ENCODE results near the gene MED15.
A peak's percentile ranks its signal among the peaks of the same experiment; 100 is the strongest.
"Not testable (repeated sequence)": the region's sequence is repeated elsewhere in the genome, so short reads cannot be mapped to it uniquely, and the experiment has no call there.

MED15 gene

GRCh38 chr22:20507253-20508066 lies at the start of gene MED15:
MED15 (plus strand) TSS chr22:20507610; CDS start chr22:20507679, 69 bp downstream.
- Mint-ChIP-seq H3K36me3 (peaks cover 3% of the 10 kb centered on the region), H3K4me3 (peak within 1 kb of the TSS; percentile 98), H3K27me3 (no peaks in the 10 kb centered on the region)

GRCh38 chr22:20458530-20459151 lies 48.8 kb upstream of the MED15 start:
- Mint-ChIP-seq H3K27ac (no peak overlapping the region), H3K4me3 (no peak overlapping the region), H3K36me3 (peaks cover 10% of the 10 kb centered on the region), H3K4me1 (ENCODE audit: low read depth) (peaks cover 44% of the 10 kb centered on the region), H3K9me3 (ENCODE audit: low read depth) (no peaks in the 10 kb centered on the region), H3K27me3 (no peaks in the 10 kb centered on the region)

More at GRCh38 chr22:20507253-20508066, at the start of gene MED15:
- H3K4me1 Mint-ChIP-seq (ENCODE audit: low read depth): peaks cover 51% of the 10 kb centered on the region
- H3K9me3 Mint-ChIP-seq (ENCODE audit: low read depth): no peaks in the 10 kb centered on the region
- peak within 1 kb of the TSS; percentile 97 for H3K27ac Mint-ChIP-seq

- H3K36me3 Mint-ChIP-seq: peaks cover 12% of the 10 kb centered on the region
- H3K27ac Mint-ChIP-seq: no peak overlapping the region
- H3K4me1 Mint-ChIP-seq (ENCODE audit: low read depth): peaks cover 49% of the 10 kb centered on the region
- no peaks in the 10 kb centered on the region for H3K27me3 Mint-ChIP-seq
- H3K9me3 Mint-ChIP-seq (ENCODE audit: low read depth): no peaks in the 10 kb centered on the region
- no peak overlapping the region for H3K4me3 Mint-ChIP-seq
Observed at GRCh38 chr22:20459152-20459542, 48.3 kb upstream of the MED15 start.

- Mint-ChIP-seq H3K4me3 (no peak overlapping the region), H3K9me3 (ENCODE audit: low read depth) (no peaks in the 10 kb centered on the region), H3K36me3 (peaks cover 11% of the 10 kb centered on the region), H3K27ac (no peak overlapping the region), H3K4me1 (ENCODE audit: low read depth) (peaks cover 55% of the 10 kb centered on the region), H3K27me3 (no peaks in the 10 kb centered on the region)
Observed at GRCh38 chr22:20459862-20460261, 47.5 kb upstream of the MED15 start.

- Mint-ChIP-seq H3K36me3 (peaks cover 8% of the 10 kb centered on the region), H3K4me3 (peak overlapping the region; percentile 59), H3K4me1 (ENCODE audit: low read depth) (peaks cover 63% of the 10 kb centered on the region), H3K9me3 (ENCODE audit: low read depth) (no peaks in the 10 kb centered on the region), H3K27ac (peak overlapping the region; percentile 97), H3K27me3 (no peaks in the 10 kb centered on the region)
Observed at GRCh38 chr22:20463324-20464095, 43.9 kb upstream of the MED15 start.

- Mint-ChIP-seq H3K4me1 (ENCODE audit: low read depth) (peaks cover 63% of the 10 kb centered on the region), H3K27me3 (no peaks in the 10 kb centered on the region), H3K27ac (peak overlapping the region; percentile 97), H3K4me3 (peak overlapping the region; percentile 59), H3K36me3 (peaks cover 10% of the 10 kb centered on the region), H3K9me3 (ENCODE audit: low read depth) (no peaks in the 10 kb centered on the region)
Observed at GRCh38 chr22:20464096-20464614, 43.3 kb upstream of the MED15 start.

- peaks cover 9% of the 10 kb centered on the region for H3K36me3 Mint-ChIP-seq
- no peaks in the 10 kb centered on the region for H3K9me3 Mint-ChIP-seq (ENCODE audit: low read depth)
- H3K27me3 Mint-ChIP-seq: no peaks in the 10 kb centered on the region
- H3K27ac Mint-ChIP-seq: peak overlapping the region; percentile 97
- H3K4me1 Mint-ChIP-seq (ENCODE audit: low read depth): peaks cover 63% of the 10 kb centered on the region
- peak overlapping the region; percentile 64 for H3K4me3 Mint-ChIP-seq
Observed at GRCh38 chr22:20464912-20465758, 42.3 kb upstream of the MED15 start.

GRCh38 chr22:20465759-20466077 lies 41.7 kb upstream of the MED15 start:
- Mint-ChIP-seq H3K9me3 (ENCODE audit: low read depth) (no peaks in the 10 kb centered on the region), H3K4me1 (ENCODE audit: low read depth) (peaks cover 62% of the 10 kb centered on the region), H3K4me3 (peak overlapping the region; percentile 64), H3K27me3 (no peaks in the 10 kb centered on the region), H3K36me3 (peaks cover 9% of the 10 kb centered on the region), H3K27ac (peak overlapping the region; percentile 90)

GRCh38 chr22:20466659-20467379 lies 40.6 kb upstream of the MED15 start:
- peaks cover 60% of the 10 kb centered on the region for H3K4me1 Mint-ChIP-seq (ENCODE audit: low read depth)
- peak overlapping the region; percentile 34 for H3K27ac Mint-ChIP-seq
- no peaks in the 10 kb centered on the region for H3K9me3 Mint-ChIP-seq (ENCODE audit: low read depth)
- no peaks in the 10 kb centered on the region for H3K27me3 Mint-ChIP-seq
- H3K4me3 Mint-ChIP-seq: no peak overlapping the region
- peaks cover 11% of the 10 kb centered on the region for H3K36me3 Mint-ChIP-seq

GRCh38 chr22:20469110-20469868 lies 38.1 kb upstream of the MED15 start:
- H3K27me3 Mint-ChIP-seq: no peaks in the 10 kb centered on the region
- peak overlapping the region; percentile 7 for H3K4me3 Mint-ChIP-seq
- H3K9me3 Mint-ChIP-seq (ENCODE audit: low read depth): no peaks in the 10 kb centered on the region
- H3K4me1 Mint-ChIP-seq (ENCODE audit: low read depth): peaks cover 44% of the 10 kb centered on the region
- peaks cover 8% of the 10 kb centered on the region for H3K36me3 Mint-ChIP-seq
- H3K27ac Mint-ChIP-seq: peak overlapping the region; percentile 18

- not testable (repeated sequence) for H3K4me3 Mint-ChIP-seq; H3K36me3 Mint-ChIP-seq; H3K27me3 Mint-ChIP-seq; H3K9me3 Mint-ChIP-seq (ENCODE audit: low read depth); H3K27ac Mint-ChIP-seq
- H3K4me1 Mint-ChIP-seq (ENCODE audit: low read depth): peaks cover 44% of the 10 kb centered on the region
Observed at GRCh38 chr22:20470525-20470924, 36.9 kb upstream of the MED15 start.

GRCh38 chr22:20471126-20471833 lies 36.1 kb upstream of the MED15 start:
- H3K36me3 Mint-ChIP-seq: peaks cover 8% of the 10 kb centered on the region
- no peak overlapping the region for H3K4me3 Mint-ChIP-seq
- H3K27ac Mint-ChIP-seq: no peak overlapping the region
- no peaks in the 10 kb centered on the region for H3K9me3 Mint-ChIP-seq (ENCODE audit: low read depth)
- no peaks in the 10 kb centered on the region for H3K27me3 Mint-ChIP-seq
- peaks cover 44% of the 10 kb centered on the region for H3K4me1 Mint-ChIP-seq (ENCODE audit: low read depth)
